Measurements from ENCODE around the gene SH3GL2.

SH3GL2 gene

DNA sequence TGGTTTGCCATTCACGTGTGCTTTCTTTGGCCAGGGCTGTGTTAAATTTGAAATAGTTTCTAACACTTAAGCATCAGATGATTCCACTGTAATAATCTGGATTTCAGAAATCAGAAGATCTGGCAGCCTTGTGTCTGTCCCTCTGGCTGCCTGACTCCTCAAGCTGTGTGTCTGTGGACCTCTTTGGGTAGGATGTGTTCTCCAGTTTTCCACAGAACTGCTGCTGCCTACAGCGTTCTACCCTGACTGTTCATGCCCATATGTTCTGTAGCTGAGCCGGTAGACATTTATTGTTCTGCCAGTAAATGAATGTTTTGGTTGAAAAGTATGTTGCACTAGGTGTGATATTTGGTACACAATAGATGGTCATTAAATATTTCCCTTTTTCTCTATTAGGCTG is 81.3 kb downstream of the SH3GL2 start:
- peak in 1 of 14 donors; percentile 53 for DNase-seq

DNA sequence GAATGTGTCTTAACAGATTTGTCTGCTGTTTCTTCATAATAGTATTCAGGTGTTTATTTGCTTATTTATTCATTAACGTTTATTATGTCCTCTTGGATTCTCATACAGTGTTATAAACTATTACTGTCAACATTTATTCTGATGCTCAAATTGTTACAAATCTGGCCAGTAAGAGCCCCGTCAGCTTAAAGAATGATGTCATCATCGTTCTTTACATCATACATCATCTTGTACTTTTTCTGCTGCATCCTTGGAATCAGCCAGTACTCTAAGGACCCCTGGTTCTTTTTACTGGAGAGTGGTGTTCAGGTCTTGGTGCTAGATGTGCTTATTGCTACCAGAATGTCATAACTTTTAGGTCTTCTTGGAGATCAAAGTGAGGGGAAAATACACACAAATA is 86.6 kb downstream of the SH3GL2 start:
- no peak for DNase-seq

DNA sequence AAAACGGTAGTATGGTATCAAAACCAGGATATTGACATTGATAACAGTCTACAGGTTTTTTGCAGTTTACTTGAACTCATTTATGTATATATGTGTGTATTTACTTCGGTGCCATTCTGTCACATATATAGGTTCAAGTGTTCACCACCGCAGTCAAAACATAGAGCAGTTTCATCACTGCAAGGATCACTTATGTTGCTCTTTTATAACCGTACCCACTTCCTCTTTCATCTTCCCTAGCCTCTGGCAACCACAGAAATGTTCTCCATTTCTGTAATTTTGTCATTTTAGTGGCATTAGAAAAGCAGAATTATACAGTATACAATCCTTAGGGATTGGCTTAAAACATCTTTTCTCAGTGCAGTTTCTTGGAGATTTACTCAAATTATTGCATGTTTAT is 90.3 kb downstream of the SH3GL2 start:
- DNase-seq = no peak

DNA sequence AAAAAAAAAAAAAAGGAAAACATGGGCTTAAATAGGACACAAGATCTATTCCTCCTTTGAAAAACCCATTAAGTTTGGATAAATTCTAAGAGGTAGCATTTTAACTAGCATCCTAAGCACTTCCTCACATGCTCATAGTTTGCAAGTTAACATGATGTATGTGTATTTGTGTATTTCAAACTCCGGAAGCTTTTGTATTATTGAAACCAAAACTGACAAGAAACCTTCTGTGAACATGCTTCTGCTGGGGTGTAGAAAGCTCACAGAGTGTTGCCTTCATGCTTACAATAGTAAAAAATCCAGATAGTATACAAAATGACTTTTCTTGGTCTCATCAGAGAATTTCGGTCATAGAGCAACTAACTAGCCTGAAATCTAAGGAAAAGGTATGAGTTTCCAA is 103.8 kb downstream of the SH3GL2 start:
- no peak for DNase-seq

DNA sequence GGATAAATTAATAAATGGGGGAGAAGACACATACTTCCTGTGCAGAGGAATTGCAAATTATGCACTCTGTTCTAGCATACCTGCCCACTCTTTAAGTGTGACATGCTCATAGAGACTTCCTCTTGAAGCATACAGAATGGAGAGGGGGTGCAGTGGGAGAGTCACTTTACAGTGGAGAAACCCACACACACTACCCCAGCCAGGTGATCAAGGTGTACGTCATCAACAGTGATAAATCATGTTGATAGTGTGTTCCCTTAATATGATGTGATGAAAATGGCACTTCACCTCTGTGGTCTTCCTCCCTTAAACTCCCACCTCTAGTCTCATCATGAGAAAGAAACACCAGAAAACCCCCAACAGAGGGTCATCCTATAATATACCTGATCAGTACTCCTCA is 110.0 kb downstream of the SH3GL2 start:
- DNase-seq = no peak

DNA sequence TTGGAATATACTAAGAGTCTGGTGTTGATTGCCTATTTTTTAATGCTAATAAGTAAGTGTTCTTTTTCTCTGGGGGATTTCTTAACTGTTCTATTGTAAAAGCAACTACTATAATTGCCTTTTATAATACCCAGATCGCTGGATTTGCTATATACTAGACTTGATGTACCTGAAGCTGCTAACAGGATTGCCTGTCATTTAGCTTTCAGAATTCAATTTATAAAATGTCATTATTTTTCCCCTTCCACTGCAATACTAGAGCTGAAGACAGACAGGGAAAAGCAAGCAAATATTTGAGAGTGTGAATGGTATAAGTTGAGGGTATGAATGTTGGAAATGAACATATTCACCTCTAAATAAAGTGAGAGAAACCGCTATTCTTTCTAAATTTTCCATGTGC is 115.5 kb downstream of the SH3GL2 start:
- DNase-seq = no peak

DNA sequence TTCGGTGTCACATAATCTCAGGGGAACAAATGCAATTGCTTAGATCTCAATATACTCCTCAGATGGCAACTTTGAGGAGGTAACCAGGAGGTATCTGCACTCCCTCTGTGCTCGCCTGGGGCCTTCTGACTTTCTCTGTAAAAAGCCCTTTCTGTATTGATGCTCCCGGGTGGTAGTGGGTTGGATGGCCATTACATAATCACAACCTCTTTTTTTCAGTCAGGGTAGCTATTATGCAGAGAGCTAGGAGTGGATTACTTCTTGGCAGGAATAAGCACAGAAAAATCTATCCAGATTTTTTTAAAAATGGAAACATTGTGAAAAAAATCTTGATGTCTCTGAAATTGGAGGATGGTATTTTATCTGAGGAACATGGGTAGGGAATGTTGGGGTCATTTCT is 116.6 kb downstream of the SH3GL2 start:
- DNase-seq = peak in 2 of 14 donors; percentile 3 to 61

DNA sequence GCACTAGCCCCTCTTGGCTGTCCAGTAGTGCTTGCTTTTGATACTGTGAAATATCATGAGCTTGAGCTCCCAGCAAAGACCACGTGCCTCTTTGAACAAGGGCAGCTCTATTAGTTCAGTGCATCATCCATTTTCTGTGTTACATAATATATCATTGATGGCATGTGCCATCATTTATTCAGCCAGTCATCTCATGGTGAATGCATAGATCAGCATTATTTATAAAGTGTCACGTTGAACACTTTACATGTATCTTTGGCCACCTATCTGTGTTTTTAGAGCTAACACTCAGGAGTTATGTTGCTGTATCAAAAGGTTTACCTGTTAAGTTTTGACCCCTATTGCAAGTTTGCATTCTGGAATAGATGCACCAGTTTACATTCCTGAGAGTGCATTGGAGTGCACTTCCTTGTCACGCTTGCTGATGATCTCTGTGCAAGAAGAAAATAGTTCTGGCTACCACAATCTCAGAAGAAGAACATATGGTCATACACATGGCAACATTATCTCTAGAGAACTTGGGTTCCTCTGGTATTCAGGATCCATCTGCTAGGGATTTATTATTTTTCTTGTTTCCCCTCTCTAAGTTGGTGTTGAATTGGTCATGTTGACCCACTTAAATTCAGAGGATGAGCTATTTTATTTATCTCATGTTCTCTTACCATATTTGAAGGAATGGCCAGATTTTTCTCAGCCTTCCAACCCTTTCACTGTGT is 120.9 kb downstream of the SH3GL2 start:
- peak in 1 of 14 donors; percentile 64 for DNase-seq

DNA sequence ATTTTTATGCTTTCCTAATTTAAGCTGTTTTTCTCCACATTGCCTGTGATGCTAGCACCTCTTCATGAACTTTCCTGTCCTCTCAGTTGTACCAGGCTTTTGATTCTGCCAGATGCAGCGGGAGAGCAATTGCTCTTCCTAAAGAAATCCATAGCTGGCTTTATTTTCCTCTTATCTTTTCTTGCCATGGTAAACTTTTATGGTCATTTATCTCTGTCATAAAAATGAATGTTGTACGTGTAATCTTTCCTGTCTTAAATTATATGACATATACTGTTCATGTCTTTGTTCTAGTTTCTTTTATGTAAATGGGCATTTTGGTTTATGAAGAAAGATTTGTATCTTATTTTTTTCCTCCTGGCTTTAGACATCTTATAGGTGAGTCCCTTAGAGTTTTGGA is 127.5 kb downstream of the SH3GL2 start:
- no peak for DNase-seq

DNA sequence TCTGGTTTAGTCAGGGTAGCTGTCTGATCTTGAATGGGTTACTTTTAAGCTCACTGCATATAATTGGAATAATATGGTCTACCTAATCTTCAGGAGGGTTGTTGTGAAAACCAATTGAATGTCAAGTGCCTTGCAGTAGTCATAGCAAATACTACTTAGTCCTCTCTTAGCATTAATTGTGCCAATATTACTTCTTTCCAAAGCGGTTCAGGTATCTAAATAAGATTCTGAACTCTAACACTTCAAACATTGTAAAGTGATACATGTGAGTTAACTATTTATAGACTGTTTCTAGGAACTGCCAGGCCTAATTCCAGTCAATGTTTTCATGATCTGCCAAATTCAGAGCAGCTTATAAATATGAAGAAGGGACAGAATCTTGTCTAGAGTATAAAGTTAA is 140.2 kb downstream of the SH3GL2 start:
- DNase-seq = no peak

DNA sequence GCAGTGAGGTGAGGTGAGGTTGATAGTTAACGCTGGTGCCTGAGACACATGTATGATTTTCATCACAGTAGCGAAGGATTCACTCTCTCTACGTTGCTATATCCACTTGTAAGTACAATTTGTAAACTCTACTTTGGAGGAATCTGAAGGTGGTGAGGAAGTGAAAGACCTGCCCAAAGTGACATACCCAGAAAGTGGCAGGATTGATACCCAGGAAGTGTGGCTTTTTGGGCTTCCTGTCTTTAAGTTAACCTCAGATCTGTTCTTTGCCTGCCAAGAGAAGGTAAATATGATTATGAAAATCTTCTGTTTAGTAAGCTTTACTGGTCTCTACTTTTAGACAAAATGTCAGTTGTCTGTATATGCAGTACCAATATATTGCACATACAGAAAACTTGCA is 143.1 kb downstream of the SH3GL2 start:
- no peak for DNase-seq

DNA sequence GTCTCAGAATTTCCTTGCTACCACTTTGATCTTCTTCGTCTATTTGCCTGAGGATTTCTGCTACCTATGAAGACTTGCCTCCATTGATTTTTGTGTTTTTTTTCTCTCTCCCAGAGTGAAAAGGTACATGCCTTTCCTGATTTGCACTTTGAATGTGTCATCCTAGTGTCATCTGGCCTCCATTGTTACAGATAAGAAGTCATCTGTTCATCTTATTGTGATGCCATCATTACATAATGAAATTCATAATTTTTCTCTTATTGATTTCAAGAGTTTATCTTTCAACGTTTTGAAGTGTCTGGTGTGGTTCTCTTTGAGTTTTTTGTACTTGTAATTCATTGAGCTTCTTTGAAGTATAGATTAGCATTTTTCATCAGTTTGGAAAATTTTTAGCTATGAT is 144.8 kb downstream of the SH3GL2 start:
- DNase-seq = no peak

DNA sequence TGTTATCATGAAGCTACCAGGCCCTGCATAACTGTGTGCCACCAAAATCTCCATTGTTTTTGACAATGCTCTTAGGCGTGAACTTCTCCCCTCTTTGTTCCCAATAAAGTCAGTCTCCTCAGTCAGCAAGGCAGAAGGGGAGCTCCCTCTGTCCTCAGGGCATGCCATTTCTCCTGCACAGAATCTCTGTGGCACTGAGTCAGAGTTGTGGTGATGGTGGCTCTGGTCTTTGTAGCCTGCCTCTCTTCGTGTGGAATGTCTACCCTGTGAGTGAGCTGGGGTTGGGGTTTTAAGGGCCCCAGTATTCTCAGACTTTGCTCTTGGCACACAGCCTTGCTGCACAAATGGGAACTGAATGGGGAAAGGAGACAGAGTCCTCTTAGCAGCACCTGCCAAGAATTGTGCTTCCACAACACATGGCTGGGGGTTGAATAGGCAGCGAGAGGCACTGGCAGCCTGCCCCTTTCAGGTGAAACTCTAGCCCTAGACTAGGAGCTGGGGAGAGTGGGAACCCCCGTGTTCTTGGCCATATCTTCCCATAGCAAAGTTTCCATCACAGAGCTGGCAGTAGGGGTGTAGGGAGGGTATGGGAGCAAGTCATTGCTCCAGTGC is 146.6 kb downstream of the SH3GL2 start:
- peak in 2 of 14 donors; percentile 4 to 53 for DNase-seq

DNA sequence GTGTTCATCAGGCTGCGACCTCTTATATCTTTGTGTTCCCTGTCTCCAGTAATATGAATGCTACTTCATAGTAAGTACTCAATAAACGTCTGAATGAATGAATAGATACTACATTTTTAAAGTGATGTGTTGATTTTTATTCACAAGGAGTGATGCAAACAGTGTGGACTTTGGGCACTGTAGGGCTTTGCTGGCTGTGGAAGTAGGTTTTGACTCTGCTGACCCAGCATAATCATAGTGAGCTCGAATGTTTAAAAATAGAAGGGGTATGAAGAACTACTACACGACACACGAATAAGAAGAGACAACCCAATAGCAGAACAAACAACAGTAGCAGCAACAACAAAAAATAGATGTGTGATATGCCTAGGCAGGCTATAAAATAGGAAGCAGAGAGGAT is 147.4 kb downstream of the SH3GL2 start:
- DNase-seq = no peak

DNA sequence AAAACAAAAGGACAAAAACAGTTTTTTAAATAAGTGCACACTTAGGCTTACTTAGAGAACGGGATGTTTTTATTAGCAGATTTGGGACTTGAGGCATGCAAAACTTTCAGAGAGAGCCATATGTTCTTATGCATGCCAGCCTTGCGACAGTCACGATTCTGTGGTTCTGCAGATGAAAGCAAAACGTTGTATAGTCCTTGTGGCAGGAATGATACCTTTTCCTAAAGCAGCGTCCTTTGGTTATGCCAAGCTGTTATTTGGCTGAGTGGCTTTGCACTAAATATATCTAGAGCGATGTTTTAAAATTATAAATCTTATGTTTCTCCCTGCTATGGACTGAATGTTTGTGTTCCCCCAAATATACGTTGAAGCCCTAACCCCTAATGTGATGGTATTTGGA is 152.0 kb downstream of the SH3GL2 start:
- peak in 1 of 14 donors; percentile 66 for DNase-seq

DNA sequence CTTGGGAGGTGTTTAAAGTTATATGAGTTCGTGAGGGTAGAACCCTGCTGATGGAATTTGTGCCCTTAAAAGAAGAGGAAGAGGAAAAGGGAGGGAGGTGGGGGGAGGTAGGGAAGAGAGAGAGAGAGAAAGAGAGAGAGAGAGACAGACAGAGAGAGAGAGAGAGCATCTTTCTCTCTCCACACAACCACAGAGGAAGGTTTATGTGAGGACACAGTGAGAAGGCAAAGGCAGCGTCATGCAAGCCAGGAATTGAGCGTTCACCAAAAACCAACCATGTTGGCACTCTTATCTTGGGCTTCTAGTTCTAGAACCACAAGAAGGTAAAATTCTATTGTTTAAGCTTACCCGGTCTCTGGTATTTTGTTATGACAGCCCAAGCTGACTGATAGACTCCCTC is 152.4 kb downstream of the SH3GL2 start:
- peak in 1 of 14 donors; percentile 76 for DNase-seq

DNA sequence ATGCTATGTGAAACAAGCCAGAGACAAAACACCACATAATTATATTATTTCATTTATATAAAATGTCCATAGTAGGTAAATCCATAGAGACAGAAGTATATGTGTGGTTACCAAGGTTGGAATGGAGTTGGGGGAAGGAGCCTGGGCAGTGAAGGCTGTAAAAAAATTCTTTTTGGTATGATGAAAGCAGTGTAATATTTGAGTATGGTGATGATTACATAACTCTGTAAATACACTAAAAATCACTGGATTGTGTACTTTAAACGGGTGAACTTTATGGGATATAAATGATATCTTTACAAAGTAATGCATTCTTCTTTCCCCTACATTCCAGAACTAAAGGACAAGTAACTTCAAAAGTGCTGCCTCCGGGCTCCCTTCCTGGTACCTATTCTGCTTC is 155.8 kb downstream of the SH3GL2 start:
- DNase-seq = no peak

DNA sequence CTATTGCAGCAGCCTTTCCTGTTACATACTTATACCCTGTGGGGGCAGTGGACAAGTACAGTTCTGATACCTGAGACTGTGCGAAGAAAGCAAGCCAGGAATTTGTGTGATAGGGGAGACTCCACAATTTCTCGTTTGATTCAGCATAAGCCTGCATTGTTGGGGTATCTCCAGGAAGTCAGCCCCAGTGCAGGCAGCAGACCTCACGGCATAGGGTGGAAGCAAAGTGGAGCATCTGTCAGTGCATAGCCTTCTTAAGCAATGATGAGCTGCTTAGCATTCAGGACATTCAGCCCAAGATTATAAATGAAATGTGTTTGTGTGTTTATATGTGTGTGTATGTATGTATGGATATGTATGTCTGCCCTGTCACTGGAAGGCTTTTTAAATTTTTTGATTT is 157.0 kb downstream of the SH3GL2 start:
- no peak for DNase-seq

DNA sequence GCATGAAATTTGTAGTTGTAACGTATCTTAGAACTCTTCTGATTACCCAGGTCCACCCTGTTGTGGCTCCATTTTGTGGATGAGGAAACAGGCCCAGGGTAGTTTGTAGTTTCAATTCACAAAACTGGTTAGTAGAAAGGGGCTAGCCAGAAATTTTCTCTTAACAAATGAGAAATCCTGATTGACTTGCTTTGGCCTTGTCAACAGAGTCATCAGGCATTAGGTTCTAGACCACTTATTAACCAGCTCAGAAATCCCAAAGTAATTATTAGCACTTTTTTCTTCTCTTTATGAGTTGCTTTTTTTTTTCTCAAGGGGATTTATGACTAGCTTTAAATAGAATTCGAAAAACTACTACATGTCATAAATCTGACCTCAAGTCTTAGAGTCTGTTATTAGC is 160.2 kb downstream of the SH3GL2 start:
- DNase-seq = no peak

DNA sequence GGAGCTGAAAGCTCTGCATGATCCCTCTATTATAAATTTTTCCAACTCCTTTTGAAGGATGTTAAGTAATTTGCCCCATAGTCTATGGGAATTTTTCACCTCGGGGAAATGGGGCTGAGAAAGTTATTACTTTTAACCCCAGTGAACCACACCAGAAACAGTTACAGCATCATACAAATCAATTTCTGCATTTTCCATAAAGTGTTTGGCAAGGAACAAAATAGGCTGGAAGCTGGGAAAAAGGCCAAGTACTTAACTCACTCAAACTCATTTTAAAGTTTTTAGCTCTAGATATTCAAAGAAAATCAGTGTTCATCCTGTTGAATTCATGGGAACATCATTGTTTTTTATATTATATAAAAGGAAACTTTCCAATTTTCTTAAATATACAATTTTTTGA is 160.9 kb downstream of the SH3GL2 start:
- DNase-seq = no peak

DNA sequence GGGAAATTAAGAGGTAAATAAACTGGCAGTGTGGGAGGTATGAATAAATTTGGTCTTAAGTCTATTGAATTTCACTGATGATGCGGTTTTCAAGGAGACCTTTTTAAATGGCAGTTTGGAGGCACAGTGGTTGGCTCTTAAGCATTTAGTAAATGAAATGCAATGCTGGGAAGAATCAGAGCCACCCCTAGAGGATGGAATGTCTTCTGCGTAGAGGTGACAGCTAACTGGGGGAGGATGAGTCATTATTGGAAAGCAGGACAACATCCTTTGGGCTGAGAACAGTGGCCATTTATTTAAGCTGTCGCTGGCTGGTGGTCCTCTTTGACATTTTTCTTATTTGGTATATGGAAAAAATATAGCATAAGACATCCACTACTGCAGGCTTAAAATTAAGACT is 163.2 kb downstream of the SH3GL2 start:
- peak in 1 of 14 donors; percentile 65 for DNase-seq

DNA sequence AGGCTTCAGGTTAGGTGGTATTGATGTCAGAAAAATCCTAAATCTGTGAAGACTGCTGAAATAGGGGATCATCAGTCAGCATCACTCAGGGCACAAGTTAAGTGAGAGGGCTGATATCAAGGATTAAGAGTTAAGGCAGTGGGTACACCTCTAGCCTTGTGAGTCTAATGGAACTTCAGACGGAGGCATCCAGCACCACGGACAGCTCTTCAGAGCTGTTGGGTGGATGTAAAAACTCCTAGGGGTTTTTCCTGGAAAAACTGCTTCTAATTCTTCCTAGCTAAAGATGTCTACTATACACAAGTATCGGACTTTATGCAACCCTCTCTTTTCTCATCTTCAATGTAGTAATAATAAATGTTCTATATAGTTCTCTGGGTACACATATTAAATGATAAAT is 165.9 kb downstream of the SH3GL2 start:
- no peak for DNase-seq

DNA sequence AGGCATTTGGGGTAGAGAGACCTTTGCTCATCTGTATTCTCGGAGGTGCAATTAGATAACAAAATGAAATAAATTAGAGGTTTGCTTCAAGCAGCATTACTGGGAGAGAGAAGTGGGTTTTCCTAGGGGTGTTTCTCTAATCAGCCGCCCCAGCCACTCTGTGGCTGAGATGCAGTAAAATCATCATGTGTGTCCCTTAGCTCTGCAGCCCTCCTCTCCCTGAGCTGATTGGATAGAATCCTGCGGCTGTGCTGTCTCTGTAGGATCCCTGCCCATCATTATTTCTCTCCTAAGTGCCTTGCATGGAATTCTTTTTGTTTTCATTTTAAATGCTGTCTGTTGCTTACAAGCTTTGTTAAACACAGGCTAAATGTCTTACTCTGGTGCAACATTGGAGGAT is 171.4 kb downstream of the SH3GL2 start:
- DNase-seq = peak in 2 of 14 donors; percentile 3 to 53

DNA sequence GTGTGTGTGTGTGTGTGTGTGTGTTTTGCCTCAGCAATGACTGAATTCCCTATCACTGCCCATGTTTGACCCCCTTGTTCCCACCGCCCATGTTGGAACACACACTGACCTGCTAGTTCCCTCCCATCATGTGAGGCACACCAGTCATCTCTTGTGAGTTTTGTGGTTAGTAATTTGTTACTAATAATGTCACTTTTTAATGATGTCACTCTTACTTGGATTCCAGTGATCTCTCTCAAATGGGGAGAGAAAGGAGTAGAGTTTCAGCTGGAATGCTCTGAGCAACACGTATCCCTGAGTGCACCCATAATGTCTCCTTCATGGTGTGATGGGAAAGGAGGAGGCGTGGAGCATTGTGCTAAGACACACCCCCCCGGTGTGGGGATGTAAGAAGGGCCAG is 172.6 kb downstream of the SH3GL2 start:
- no peak for DNase-seq

DNA sequence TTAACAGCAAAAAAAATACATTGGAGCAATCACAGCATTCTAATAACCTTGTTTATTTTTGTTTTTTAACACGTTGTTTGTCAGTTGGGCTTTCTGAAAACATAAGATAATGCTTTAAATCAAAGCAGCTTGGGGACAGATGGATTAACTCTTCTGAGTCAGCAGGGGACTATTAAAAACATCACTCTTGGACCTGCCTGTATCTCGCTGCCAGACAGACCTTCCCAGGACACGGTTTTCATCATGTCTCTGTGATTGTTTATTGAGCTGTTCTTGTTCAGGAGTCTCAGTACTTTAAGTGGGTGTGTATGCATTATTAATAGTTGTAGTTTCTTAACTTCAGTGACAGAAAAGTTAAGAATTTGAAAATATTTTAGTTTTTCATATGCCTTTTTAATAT is 173.2 kb downstream of the SH3GL2 start:
- peak in 1 of 14 donors; percentile 79 for DNase-seq
